Neural cell (in vitro differentiated cells): ENCODE measurements around the gene DOCK2.

Experiments
- CTCF ChIP-seq: fragments of 450-650 bp; IDR thresholded peaks from 2 replicates; pipeline ENCODE4 v1.5.1; 2014; ENCODE audit warnings: antibody characterized with exemption, mild to moderate bottlenecking, moderate library complexity; ENCODE audit not compliant: poor library complexity, severe bottlenecking
- EP300 ChIP-seq: fragments of 450-650 bp; conservative IDR thresholded peaks from 2 replicates; pipeline ENCODE4 v1.6.1; 2014; ENCODE audit warnings: antibody characterized with exemption, mild to moderate bottlenecking, moderate library complexity; ENCODE audit not compliant: poor library complexity, severe bottlenecking
- EZH2 ChIP-seq: fragments of 200-600, 300-800 bp; shearing (Covaris generic), sonication (generic); IDR thresholded peaks from 2 replicates; pipeline ENCODE4 v1.6.1; 2014; ENCODE audit warnings: antibody characterized with exemption, low read length, borderline replicate concordance, mild to moderate bottlenecking; ENCODE audit not compliant: insufficient read depth, poor library complexity, severe bottlenecking
- POLR2AphosphoS5 ChIP-seq: IDR thresholded peaks from 2 replicates; pipeline ENCODE4 v1.6.1; 2012
- RAD21 ChIP-seq: fragments of 450-650 bp; conservative IDR thresholded peaks from 2 replicates; pipeline ENCODE4 v1.6.1; 2014; ENCODE audit warnings: antibody characterized with exemption, mild to moderate bottlenecking, moderate library complexity
- REST ChIP-seq: IDR thresholded peaks from 2 replicates; pipeline ENCODE4 v1.6.1; 2012; ENCODE audit warnings: borderline replicate concordance
- SMC3 ChIP-seq: fragments of 450-650 bp; conservative IDR thresholded peaks from 2 replicates; pipeline ENCODE4 v1.6.1; 2014; ENCODE audit warnings: antibody characterized with exemption, mild to moderate bottlenecking, moderate library complexity; ENCODE audit not compliant: poor library complexity
- TAF1 ChIP-seq: IDR thresholded peaks from 2 replicates; pipeline ENCODE4 v1.6.1; 2012; ENCODE audit warnings: low read depth

- no peak for TF ChIP-seq CTCF
- no peak for TF ChIP-seq REST
- TF ChIP-seq EZH2, result no peak
- TF ChIP-seq POLR2AphosphoS5, result no peak
- no peak for TF ChIP-seq SMC3
- no peak for TF ChIP-seq EP300
- TF ChIP-seq TAF1, result no peak
- no peak for TF ChIP-seq RAD21
Measured at GRCh38 chr5:170057311-170057710, 420.2 kb downstream of the DOCK2 start.
